Cardiac muscle cell (in vitro differentiated cells and primary cell): ENCODE measurements around the gene SP2. TPM values are rescaled to one million over a fixed set of nuclear protein-coding genes. Genes with fewer than 3 reads are reported as not detected.
A peak's percentile ranks its signal among the peaks of the same experiment; 100 is the strongest.

Experiments used
- DNase-seq, 2 donors: peaks; one replicate each; pipeline versions ENCODE4 v3.0.0 to v3.0.0-alpha.2; 2010 to 2017; ENCODE audit warnings: low read depth in 1 of 2, low spot score in 1 of 2
- H3K27ac ChIP-seq: fragments of 200-600 bp; sonication (generic); 2 replicates; pipeline ENCODE4 v1.5.1; 2016
- H3K27me3 ChIP-seq: fragments of 200-600 bp; sonication (generic); 2 replicates; pipeline ENCODE4 v1.6.0; 2016; ENCODE audit warnings: control low read depth
- H3K36me3 ChIP-seq: fragments of 200-600 bp; sonication (generic); 2 replicates; pipeline ENCODE4 v1.5.1; 2016; ENCODE audit warnings: control low read depth
- H3K4me1 ChIP-seq: fragments of 200-600 bp; sonication (generic); 2 replicates; pipeline ENCODE4 v1.8.1; 2017; ENCODE audit warnings: low read depth, mild to moderate bottlenecking, mixed run types
- H3K4me3 ChIP-seq: fragments of 200-600 bp; sonication (generic); 2 replicates; pipeline ENCODE4 v1.5.1; 2016; ENCODE audit warnings: mild to moderate bottlenecking
- H3K9me3 ChIP-seq: fragments of 200-600 bp; sonication (generic); 2 replicates; pipeline ENCODE4 v1.5.1; 2017; ENCODE audit warnings: low read depth, mild to moderate bottlenecking, control low read depth
- CTCF ChIP-seq: IDR thresholded peaks from 2 replicates; pipeline ENCODE4 v1.5.1; 2012; ENCODE audit warnings: low read depth, mild to moderate bottlenecking, low read length
- polyA plus RNA-seq: library from polyadenylated mRNA; unstranded; fragments of >200 nt; fragmentation: Nextera tagmentation; extraction: Ambion mirVana; gene quantifications from 2 replicates; pipeline ENCODE4 v1.2.1, GENCODE V29; 2016
- total RNA-seq: library from RNA; depleted of rRNA; stranded (reverse); fragments of >200 nt; gene quantifications from 2 replicates; pipeline ENCODE4 v1.2.3, GENCODE V29; 2016

Gene SP2
- total and polyA plus RNA-seq, 2 experiments from 2014 or later, result 3.7 to 10.5 TPM

GRCh38 chr17:47877368-47878034 lies 18.5 kb upstream of the SP2 start:
- DNase-seq, result no peak
- H3K4me1 ChIP-seq, result peaks cover 24% of the 10 kb centered on the region
- no peaks in the 10 kb centered on the region for H3K36me3 ChIP-seq

GRCh38 chr17:47878203-47879027 lies 17.6 kb upstream of the SP2 start:
- no peaks in the 10 kb centered on the region for H3K36me3 ChIP-seq
- H3K4me1 ChIP-seq, result peaks cover 19% of the 10 kb centered on the region
- DNase-seq, result no peak
- H3K9me3 ChIP-seq, result no peaks in the 10 kb centered on the region
- no peak overlapping the region for H3K4me3 ChIP-seq
- no peaks in the 10 kb centered on the region for H3K27me3 ChIP-seq
- H3K27ac ChIP-seq, result peak overlapping the region; percentile 26
- no peak for TF ChIP-seq CTCF

More at GRCh38 chr17:47877368-47878034, 18.5 kb upstream of the SP2 start:
- Histone ChIP-seq H3K4me3 (no peak overlapping the region), H3K27ac (peak overlapping the region; percentile 39), H3K27me3 (no peaks in the 10 kb centered on the region), H3K9me3 (no peaks in the 10 kb centered on the region)
- TF ChIP-seq CTCF, result no peak

GRCh38 chr17:47879028-47879585 lies 16.9 kb upstream of the SP2 start:
- Histone ChIP-seq H3K4me3 (no peak overlapping the region), H3K27ac (peak overlapping the region; percentile 26), H3K4me1 (peaks cover 22% of the 10 kb centered on the region), H3K9me3 (no peaks in the 10 kb centered on the region), H3K27me3 (no peaks in the 10 kb centered on the region), H3K36me3 (no peaks in the 10 kb centered on the region)
- TF ChIP-seq CTCF, result no peak
- no peak for DNase-seq

GRCh38 chr17:47879776-47880454 lies 16.1 kb upstream of the SP2 start:
- DNase-seq, result no peak
- H3K9me3 ChIP-seq, result no peaks in the 10 kb centered on the region
- H3K27ac ChIP-seq, result no peak overlapping the region
- no peaks in the 10 kb centered on the region for H3K27me3 ChIP-seq
- H3K4me1 ChIP-seq, result peaks cover 30% of the 10 kb centered on the region
- no peak overlapping the region for H3K4me3 ChIP-seq
- H3K36me3 ChIP-seq, result no peaks in the 10 kb centered on the region
- no peak for TF ChIP-seq CTCF

- Histone ChIP-seq H3K9me3 (no peaks in the 10 kb centered on the region), H3K27me3 (no peaks in the 10 kb centered on the region), H3K4me3 (no peak overlapping the region), H3K4me1 (peaks cover 32% of the 10 kb centered on the region), H3K27ac (no peak overlapping the region), H3K36me3 (no peaks in the 10 kb centered on the region)
- no peak for TF ChIP-seq CTCF
- no peak for DNase-seq
Measured at GRCh38 chr17:47882247-47882646, 13.8 kb upstream of the SP2 start.
